Ectodermal cell (in vitro differentiated cells): ENCODE results near the gene HDAC11. TPM values are rescaled to one million over a fixed set of nuclear protein-coding genes. Genes with fewer than 3 reads are reported as not detected.
"Not testable (repeated sequence)": the region's sequence is repeated elsewhere in the genome, so short reads cannot be mapped to it uniquely, and the experiment has no call there.

Experiments used
- H3K27ac ChIP-seq: 2 replicates; pipeline ENCODE4 v1.7.0; 2013; ENCODE audit warnings: mild to moderate bottlenecking, low read depth, low read length; ENCODE audit not compliant: insufficient read depth, poor library complexity, severe bottlenecking
- H3K27me3 ChIP-seq: 2 replicates; pipeline ENCODE4 v1.7.0; 2013; ENCODE audit warnings: mild to moderate bottlenecking, low read length; ENCODE audit not compliant: insufficient read depth, control insufficient read depth, poor library complexity, severe bottlenecking
- H3K36me3 ChIP-seq: one replicate; pipeline ENCODE4 v1.7.0; 2013; ENCODE audit warnings: low read length; ENCODE audit not compliant: control insufficient read depth, insufficient read depth
- H3K4me1 ChIP-seq: one replicate; pipeline ENCODE4 v1.7.0; 2013; ENCODE audit warnings: low read length; ENCODE audit not compliant: control insufficient read depth, insufficient read depth
- H3K4me3 ChIP-seq: 2 replicates; pipeline ENCODE4 v1.7.0; 2013; ENCODE audit warnings: low read depth, low read length, control low read depth; ENCODE audit not compliant: insufficient read depth
- H3K9me3 ChIP-seq: 2 replicates; pipeline ENCODE4 v1.7.0; 2013; ENCODE audit warnings: mild to moderate bottlenecking, low read length, moderate library complexity; ENCODE audit not compliant: control insufficient read depth
- WGBS, 2 experiments: methylation state at CpG; one replicate each; pipeline ENCODE4 v1.1.7; 2013; ENCODE audit warnings: missing lambda C conversion rate in 2 of 2; 5-methylcytosine and 5-hydroxymethylcytosine counted together
- polyA plus RNA-seq, 4 experiments: library from polyadenylated mRNA; stranded (reverse); fragments of 50-300 nt; gene quantifications; one replicate each; pipeline ENCODE4 v1.2.3, GENCODE V29; 2013

HDAC11 gene
- polyA plus RNA-seq (2013, experiment 1 of 4), result 9.1 TPM
- 11.7 TPM for polyA plus RNA-seq (2013, experiment 2 of 4)
- 9.6 TPM for polyA plus RNA-seq (2013, experiment 3 of 4)
- 10.4 TPM for polyA plus RNA-seq (2013, experiment 4 of 4)

DNA sequence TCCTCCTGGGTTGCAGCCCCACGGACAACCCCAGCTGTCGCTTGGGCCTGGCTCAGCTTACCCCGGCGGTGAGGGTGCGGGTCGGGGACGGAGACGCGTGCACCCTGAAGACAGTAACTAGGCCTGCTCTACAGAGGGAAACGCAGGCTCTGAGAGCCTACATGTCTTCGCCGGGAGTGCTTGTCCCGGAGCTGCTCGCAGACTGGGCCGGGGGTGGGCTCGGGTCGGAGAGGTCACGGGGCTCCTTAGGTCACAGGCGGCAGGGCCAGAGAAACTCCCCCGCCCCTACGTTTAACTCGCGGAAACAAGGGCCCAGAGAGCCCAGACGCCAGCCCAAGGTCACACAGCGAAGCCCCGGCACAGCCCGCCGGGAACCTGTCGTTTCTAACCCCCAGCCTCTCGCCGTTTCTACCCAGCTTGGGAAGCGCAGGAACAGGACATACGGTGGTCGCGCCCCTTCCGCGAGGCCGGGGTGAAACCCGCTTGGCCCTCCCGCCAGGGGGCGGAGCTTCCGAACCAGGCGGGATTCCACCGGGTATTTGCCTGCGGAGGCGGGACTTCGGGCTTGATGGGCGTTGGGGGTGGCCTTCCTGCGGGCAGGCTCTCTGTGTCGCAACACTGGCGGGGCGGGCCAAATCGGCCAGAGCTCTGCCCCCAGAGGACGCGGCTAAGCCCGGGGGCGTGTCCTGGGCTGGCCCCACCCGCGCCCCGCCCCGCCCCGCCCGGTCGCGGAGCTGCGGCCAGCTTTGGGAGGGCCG, at the start of gene HDAC11:
TSS of gene HDAC11 (plus strand) at position 725 of the 758 bp plus-strand sequence. CDS start 42 bp downstream, outside the sequence.
- Histone ChIP-seq H3K27me3 (peaks cover 13% of the 10 kb centered on the region), H3K4me3 (peak within 1 kb of the TSS; percentile 62), H3K27ac (peak within 1 kb of the TSS; percentile 91), H3K4me1 (peaks cover 8% of the 10 kb centered on the region), H3K9me3 (no peaks in the 10 kb centered on the region), H3K36me3 (no peaks in the 10 kb centered on the region)
- 0% methylated on average over 67 of the region's 67 CpGs for WGBS, 2 experiments

- H3K4me3 ChIP-seq, H3K9me3 ChIP-seq, H3K27me3 ChIP-seq, H3K36me3 ChIP-seq, H3K4me1 ChIP-seq, H3K27ac ChIP-seq: not testable (repeated sequence)
- 82 to 88% methylated on average over 2 of the region's 2 CpGs for WGBS, 2 experiments
Measured at GRCh38 chr3:13430411-13430875, 49.7 kb upstream of the HDAC11 start.

- no peaks in the 10 kb centered on the region for H3K36me3 ChIP-seq
- H3K4me3 ChIP-seq, result no peak overlapping the region
- H3K9me3 ChIP-seq, result no peaks in the 10 kb centered on the region
- H3K27me3 ChIP-seq, result no peaks in the 10 kb centered on the region
- no peak overlapping the region for H3K27ac ChIP-seq
- WGBS, 2 experiments, result 93 to 100% methylated on average over 1 of the region's 1 CpG
- H3K4me1 ChIP-seq, result no peaks in the 10 kb centered on the region
Measured at GRCh38 chr3:13432093-13432492, 48.0 kb upstream of the HDAC11 start.

- 84% methylated on average over 5 of the region's 5 CpGs for WGBS, 2 experiments
- Histone ChIP-seq H3K27me3 (no peaks in the 10 kb centered on the region), H3K36me3 (no peaks in the 10 kb centered on the region), H3K4me3 (no peak overlapping the region), H3K4me1 (no peaks in the 10 kb centered on the region), H3K27ac (no peak overlapping the region), H3K9me3 (no peaks in the 10 kb centered on the region)
Measured at GRCh38 chr3:13433912-13434311, 46.2 kb upstream of the HDAC11 start.

DNA sequence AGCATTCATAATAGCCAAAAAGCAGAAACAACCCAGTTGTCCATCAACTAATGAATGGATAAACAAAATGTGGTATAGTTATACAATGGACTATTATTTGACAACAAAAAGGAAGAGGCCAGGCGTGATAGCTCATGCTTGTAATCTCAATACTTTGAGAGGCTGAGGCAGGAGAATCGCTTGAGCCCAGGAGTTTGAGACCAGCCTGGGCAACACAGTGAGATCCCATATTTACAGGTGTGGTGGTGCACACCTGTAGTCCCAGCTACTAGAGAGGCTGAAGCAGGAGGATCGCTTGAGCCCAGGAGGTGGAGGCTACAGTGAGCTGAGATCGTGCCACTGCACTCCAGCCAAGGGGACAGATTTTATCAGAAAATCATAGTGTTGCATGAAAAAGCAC, 43.9 kb upstream of the HDAC11 start:
- not testable (repeated sequence) for H3K4me1 ChIP-seq, H3K27me3 ChIP-seq, H3K4me3 ChIP-seq, H3K9me3 ChIP-seq, H3K36me3 ChIP-seq, H3K27ac ChIP-seq
- 91 to 94% methylated on average over 4 of the region's 4 CpGs for WGBS, 2 experiments

DNA sequence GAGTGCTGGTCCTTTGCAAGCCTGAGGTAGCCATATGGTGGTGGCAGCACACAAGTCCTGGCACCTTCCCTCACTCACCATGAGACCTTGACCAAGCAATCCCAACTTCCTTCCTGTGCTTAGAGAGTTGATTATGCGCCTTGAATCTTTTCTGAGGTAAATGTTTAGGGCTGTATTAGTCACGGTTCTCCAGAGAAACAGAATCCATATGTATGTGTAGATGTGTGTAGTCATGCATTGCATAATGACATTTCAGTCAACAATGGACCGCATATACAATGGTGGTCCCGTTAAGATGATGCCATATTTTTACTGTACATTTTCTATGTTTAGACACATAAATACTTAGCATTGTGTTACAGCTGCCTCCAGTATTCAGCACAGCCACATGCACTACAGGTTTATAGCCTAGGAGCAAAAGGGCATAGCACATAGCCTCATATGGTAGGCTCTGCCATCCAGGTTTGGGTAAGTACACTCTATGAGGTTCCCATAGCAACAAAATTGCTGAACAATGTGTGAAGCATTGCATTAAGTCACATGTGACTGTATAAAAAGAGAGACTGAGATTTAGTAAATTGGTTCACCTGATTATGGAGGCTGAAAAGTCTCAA, 39.8 kb upstream of the HDAC11 start:
- Histone ChIP-seq H3K9me3 (no peaks in the 10 kb centered on the region), H3K4me1 (no peaks in the 10 kb centered on the region), H3K27me3 (no peaks in the 10 kb centered on the region), H3K36me3 (no peaks in the 10 kb centered on the region), H3K27ac (no peak overlapping the region), H3K4me3 (no peak overlapping the region)
- 89 to 96% methylated on average over 3 to 4 of the region's 4 CpGs for WGBS, 2 experiments

DNA sequence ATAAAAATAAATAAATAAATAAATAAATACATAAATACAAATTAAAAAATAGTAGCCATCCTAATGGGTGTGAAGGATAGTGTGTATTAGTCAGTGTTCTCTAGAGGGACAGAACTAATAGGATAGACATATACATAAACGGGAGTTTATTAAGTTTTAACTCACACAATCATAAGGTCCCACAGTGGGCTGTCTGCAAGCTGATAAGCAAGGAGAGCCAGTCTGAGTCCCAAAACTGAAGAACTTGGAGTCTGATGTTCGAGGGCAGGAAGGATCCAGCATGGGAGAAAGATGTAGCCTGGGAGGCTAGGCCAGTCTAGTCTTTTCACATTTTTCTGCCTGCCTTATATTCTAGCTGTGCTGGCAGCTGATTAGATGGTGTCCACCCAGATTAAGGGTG, 37.2 kb upstream of the HDAC11 start:
- not testable (repeated sequence) for H3K36me3 ChIP-seq, H3K4me3 ChIP-seq, H3K27me3 ChIP-seq

DNA sequence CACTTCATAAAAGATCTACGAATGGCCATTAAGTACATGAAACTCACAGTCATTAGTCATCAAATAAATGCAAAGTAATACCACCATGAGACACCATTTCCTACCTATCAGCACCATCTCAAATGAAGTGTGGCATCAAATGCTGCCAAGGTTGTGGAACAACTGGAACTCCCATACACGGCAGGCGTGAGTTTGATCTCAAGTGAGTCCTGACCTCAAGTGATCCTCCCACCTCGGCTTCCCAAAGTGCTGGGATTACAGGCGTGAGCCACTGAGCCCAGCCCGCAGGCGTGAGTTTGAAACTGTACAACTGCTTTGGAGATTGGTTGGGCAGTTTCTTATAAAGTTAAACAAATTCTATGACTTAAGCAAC, 28.8 kb upstream of the HDAC11 start:
- H3K27ac ChIP-seq, result peak overlapping the region; percentile 4
- WGBS, 2 experiments, result 26 to 31% methylated on average over 7 of the region's 7 CpGs
- no peaks in the 10 kb centered on the region for H3K27me3 ChIP-seq
- H3K36me3 ChIP-seq, result no peaks in the 10 kb centered on the region
- peak overlapping the region; percentile 23 for H3K4me3 ChIP-seq
- H3K4me1 ChIP-seq, result peaks cover 2% of the 10 kb centered on the region
- no peaks in the 10 kb centered on the region for H3K9me3 ChIP-seq

More for the DNA sequence above, 37.2 kb upstream of the HDAC11 start:
- WGBS, 2 experiments, result 87 to 88% methylated on average over 2 of the region's 2 CpGs
- H3K4me1 ChIP-seq, H3K9me3 ChIP-seq, H3K27ac ChIP-seq: not testable (repeated sequence)

- Histone ChIP-seq H3K4me1 (peaks cover 2% of the 10 kb centered on the region), H3K27ac (no peak overlapping the region), H3K4me3 (no peak overlapping the region), H3K9me3 (no peaks in the 10 kb centered on the region), H3K36me3 (no peaks in the 10 kb centered on the region), H3K27me3 (no peaks in the 10 kb centered on the region)
- 63 to 66% methylated on average over 10 to 12 of the region's 12 CpGs for WGBS, 2 experiments
Measured at GRCh38 chr3:13452490-13453335, 27.4 kb upstream of the HDAC11 start.

- WGBS, 2 experiments, result 91 to 94% methylated on average over 6 of the region's 6 CpGs
- Histone ChIP-seq H3K9me3 (no peaks in the 10 kb centered on the region), H3K4me1 (peaks cover 2% of the 10 kb centered on the region), H3K4me3 (no peak overlapping the region), H3K36me3 (no peaks in the 10 kb centered on the region), H3K27me3 (no peaks in the 10 kb centered on the region), H3K27ac (no peak overlapping the region)
Measured at GRCh38 chr3:13455644-13456043, 24.5 kb upstream of the HDAC11 start.
